ENCODE results near the gene PCDH15. TPM values are rescaled to one million over a fixed set of nuclear protein-coding genes. Genes with fewer than 3 reads are reported as not detected.

PCDH15 gene
- total RNA-seq, 1 experiment from 2014 or later: not detected

DNA sequence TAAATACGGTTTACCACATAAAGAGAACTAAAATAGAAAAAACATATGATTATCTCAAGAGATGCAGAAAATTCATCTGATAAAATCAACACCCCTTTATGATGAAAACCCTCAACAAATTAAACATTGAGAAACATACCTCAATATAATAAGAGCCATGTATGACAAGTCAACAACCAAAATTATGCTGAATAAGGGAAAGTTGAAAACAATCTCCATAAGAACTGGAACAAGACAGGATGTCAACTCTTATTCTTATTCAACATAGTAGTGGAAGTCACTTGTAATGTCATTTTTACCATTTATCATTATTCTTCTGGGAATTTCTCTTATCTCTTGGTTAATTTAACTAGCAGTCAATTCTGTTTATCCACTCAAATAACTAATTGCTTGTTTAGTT, 79.0 kb downstream of the PCDH15 start:
- DNase-seq (ENCODE audit: low spot score): no peak
- in situ Hi-C loops (cut with HindIII; ENCODE audit: low sequenced_read_pairs): no loop called here

DNA sequence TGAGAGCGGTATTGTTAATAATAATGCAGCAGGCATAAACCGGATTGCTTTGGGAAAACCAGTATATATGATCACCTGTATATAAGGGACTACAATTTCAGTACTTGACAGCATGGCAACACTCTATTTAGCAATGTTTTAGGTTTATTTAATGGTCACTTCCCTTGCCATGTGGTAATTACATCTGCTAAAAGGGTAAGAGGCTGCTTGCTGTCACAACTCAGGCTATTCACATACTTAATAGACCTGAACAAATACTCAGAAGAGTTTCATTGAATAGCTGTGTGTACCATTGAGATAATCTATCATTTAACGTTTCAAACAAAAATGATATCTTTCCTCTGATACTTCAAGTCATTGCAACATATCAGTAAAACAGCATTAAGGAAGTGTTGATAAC, 90.1 kb downstream of the PCDH15 start:
- in situ Hi-C loops (cut with HindIII; ENCODE audit: low sequenced_read_pairs): no loop called here
- DNase-seq (ENCODE audit: low spot score): no peak

DNA sequence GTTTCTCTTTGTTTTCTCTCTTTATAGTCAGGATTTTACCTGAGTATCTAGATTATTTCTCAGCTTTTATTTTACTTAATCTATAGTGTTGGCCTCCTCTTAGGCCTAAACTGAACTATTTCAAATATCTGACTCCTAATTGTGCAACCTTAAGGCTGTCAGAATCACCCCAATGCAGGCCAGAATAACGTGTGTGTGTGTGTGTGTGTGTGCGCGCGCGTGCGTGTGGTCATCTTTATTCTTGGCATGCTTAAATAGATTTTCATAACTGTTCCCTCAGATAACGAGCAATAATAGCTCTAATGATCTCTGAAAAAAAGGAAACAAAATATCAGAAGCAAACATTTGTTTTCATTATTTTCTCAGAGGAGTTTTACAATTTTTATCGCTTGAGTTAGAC, 92.4 kb downstream of the PCDH15 start:
- no peak for DNase-seq (ENCODE audit: low spot score)
- in situ Hi-C loops (cut with HindIII; ENCODE audit: low sequenced_read_pairs): no loop called here

DNA sequence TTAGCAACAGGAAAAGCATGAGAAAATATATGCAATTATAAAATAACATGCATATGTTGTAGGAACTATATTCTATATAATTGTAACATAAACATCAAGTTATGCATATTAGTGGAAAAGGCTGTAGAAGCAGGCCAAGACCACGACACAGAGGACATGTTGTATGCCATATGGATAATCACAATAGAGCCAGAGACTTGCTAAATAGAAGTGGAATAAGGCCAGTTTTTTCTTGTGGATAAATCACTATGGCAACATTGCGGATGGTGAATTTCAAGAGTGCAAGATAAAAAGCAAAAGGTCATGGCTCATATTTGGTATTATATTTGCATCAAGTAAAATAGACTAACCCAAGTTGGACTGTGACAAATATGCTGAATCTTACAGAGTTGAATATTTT, 93.0 kb downstream of the PCDH15 start:
- in situ Hi-C loops (cut with HindIII; ENCODE audit: low sequenced_read_pairs): no loop called here
- DNase-seq (ENCODE audit: low spot score): no peak

DNA sequence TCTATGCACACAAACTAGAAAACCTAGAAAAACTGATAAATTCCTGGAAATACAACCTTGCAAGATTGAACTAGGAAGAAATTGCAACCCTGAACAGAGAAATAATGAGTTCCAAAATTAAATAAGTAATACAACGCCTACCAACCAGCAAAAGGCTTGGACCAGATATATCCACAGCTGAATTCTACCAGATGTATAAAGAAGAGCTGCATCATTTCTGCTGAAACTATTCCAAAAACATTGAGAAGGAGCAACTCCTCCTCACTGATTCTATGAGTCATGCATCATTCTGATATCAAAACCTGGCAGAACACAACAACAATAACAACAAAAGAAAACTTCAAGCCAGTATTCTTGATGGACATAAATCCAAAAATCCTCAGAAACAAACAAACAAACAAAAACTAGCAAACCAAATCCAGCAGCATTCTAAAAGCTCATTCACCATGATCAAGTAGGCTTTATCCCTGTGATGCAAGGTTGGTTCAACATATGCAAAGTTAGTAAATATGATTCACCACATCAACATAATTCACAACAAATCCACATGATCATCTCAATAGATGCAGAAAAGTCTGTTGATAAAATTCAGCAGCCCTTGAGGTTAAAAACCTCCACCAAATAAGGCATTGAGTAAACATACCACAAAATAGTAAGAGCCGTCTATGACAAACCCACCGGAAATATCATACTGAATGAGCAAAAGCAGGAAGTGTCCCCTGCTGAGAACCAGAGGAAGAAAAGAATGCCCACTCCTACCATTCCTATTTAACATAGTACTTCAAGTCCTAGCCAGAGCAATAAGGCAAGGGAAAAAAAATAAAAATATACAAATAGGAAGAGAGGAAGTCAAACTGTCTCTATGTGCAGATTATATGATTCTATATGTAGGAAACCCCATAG, 98.2 kb downstream of the PCDH15 start:
- in situ Hi-C loops (cut with HindIII; ENCODE audit: low sequenced_read_pairs): no loop called here
- DNase-seq (ENCODE audit: low spot score): no peak

DNA sequence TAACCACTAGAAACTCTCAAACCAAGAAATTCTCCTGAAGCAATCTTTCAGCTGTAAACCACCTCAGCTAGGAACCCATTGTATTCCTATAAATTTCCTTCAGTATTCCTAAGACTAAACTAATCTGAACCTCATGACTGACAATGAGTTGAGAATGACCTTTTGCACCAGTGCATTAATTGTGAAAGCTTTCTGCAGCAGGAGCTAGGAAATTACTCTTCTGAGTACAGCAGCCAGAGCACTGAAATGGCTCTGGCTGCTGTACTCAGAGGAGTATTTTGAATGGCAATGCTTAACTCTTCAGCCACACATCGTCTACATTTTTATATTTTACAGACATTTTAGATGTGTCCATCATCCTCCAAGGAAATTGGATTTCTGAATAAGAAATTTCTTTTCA, 109.7 kb downstream of the PCDH15 start:
- DNase-seq (ENCODE audit: low spot score): no peak
- in situ Hi-C loops (cut with HindIII; ENCODE audit: low sequenced_read_pairs): no loop called here

DNA sequence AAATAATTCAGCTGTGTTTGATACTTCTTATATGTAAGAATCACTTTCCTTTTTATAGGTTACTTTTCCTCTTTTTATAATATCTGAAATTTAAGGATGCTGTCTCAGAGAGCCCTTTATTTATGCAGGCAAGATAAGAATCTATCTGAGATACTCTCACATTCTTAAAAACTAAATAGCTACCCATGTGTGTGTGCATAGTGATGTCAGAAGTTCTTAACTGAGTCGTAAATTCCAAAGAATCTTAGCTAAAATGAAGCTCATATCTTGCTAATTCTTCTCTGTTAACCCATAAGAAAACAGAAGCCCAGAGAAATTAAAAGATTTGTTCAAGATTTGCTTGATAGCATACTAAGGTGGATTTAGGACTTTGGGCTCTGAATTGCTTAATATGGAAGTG, 118.5 kb downstream of the PCDH15 start:
- DNase-seq (ENCODE audit: low spot score): no peak
- in situ Hi-C loops (cut with HindIII; ENCODE audit: low sequenced_read_pairs): no loop called here

DNA sequence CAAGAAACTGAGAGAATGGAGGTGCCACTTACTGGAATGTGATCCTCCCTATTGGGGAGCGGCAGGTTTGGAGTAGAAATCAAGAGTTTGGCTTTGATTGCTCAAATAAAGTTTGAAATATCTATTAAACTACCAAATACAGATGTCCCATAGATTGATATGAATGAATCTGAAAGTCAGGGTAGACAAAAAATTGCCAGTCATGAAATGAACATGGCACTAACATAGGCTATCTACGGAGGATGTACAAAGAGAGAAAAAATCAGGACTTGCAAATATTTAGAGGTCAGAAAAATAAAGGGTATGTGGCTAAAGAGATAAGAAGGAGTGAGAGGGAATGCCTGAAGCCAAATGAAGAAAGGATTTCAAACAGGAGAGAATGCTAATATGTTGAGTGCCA, 119.9 kb downstream of the PCDH15 start:
- in situ Hi-C loops (cut with HindIII; ENCODE audit: low sequenced_read_pairs): no loop called here
- DNase-seq (ENCODE audit: low spot score): no peak

DNA sequence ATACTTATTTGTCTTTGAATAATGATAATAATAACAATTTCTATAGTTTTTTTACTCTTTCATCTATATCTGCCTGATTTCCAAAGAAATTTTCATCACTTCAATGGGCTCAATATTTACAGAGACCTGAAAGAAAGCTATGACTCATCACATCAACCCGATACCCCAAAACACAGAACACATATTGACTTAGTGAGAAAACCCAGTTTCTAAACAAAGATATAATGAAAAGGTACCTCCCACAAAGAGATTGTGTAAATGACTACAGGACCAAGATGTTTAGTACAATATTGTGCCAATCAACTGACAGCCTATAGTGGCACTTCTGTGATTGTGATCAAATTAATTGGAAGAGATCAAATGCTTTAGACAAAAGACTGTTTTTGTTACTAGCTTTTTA, 133.9 kb downstream of the PCDH15 start:
- no peak for DNase-seq (ENCODE audit: low spot score)
- in situ Hi-C loops (cut with HindIII; ENCODE audit: low sequenced_read_pairs): no loop called here

DNA sequence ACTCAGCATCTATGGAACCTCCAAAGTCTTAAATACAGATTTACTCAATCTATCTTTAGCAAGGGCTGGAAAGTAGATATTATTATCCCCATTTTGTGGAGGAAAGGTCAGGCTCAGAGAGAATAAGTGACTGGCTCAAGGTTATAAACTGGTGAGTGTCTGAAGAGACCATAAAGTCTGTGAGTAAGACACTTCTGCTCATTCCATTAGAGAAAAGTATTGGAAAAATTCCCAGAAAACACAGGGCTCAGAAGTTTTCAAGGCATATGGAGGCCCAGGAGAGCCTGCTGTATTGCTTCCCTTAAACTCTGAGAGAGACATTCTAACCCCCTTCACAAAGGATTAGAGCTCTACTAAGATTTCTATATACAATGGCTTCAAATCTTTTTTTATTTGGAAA, 134.8 kb downstream of the PCDH15 start:
- no peak for DNase-seq (ENCODE audit: low spot score)

DNA sequence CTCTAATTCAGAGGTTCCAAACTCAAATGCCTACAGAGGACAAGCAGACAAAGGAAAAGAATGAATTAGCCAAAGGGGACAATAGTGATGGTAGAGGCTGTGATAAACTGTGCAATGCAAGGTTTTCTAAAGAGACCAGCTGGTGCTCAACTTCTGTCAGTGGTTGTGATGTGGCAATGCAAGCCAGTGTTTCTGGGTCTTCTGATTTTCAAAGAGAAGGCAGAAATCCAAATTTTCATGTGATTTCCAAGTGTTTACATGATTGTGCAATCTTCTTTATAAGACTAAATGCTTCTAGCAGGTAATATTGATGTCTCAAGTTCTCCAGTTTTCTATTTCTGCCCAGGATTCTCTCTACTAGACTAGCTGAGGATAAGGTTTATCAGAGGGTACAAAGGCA, 135.9 kb downstream of the PCDH15 start:
- DNase-seq (ENCODE audit: low spot score): no peak
- in situ Hi-C loops (cut with HindIII; ENCODE audit: low sequenced_read_pairs): no loop called here

More for the DNA sequence above, 134.8 kb downstream of the PCDH15 start:
- in situ Hi-C loops (cut with HindIII; ENCODE audit: low sequenced_read_pairs): no loop called here

DNA sequence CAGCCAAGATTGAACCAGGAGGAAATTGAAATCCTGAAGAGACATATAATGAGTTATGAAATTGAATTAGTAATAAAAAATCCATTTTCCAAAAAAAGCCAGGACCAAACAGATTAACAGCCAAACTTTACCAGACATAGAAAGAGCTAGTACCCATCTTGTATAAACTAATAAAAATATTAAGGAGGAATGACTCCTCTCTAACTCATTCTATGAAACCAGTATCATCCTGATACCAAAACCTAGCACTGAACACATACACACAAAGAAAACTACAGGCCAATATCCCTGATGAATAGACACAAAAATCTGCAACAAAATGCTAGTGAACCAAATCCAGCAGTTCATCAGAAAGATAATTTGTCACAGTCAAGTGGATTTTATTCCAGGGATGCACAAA, 140.6 kb downstream of the PCDH15 start:
- no peak for DNase-seq (ENCODE audit: low spot score)
- in situ Hi-C loops (cut with HindIII; ENCODE audit: low sequenced_read_pairs): no loop called here

DNA sequence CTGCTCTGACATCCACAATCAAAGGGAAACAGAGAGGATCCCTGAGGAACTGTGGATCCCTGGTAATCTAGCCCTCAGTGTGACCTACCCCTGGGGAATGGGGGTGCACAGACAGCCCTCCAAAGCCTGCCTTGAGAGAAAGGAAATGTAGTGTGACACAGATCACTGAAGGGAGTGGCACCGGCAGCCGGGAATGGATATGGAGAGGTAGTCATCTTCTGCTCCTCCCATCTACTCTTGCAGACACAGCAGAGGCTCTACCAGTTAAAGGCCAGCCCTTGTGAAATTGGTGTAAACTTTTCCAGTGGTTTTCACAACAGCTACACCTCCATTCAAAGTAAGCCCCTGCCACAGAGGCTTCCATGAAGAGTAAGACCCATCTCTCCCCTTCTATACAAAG, 144.4 kb downstream of the PCDH15 start:
- DNase-seq (ENCODE audit: low spot score): no peak
- in situ Hi-C loops (cut with HindIII; ENCODE audit: low sequenced_read_pairs): no loop called here

DNA sequence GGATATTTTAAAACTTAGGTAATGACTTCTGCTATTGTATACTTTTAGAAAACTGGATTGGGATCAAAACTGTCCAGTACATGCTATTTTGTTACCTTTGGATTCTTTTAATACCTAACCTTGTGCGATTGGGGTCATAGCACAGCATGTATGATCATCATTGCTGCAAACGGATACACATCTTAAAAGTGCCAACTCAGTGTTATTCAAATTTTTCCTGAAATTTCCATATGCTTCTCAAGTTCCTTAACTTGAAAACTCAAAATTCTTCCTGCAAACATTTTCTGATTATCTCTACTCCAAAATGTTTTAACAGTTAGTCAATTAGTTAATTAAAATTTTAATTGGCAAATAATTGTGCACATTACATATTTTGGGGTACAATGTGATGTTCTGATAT, 147.5 kb downstream of the PCDH15 start:
- in situ Hi-C loops (cut with HindIII; ENCODE audit: low sequenced_read_pairs): no loop called here

DNA sequence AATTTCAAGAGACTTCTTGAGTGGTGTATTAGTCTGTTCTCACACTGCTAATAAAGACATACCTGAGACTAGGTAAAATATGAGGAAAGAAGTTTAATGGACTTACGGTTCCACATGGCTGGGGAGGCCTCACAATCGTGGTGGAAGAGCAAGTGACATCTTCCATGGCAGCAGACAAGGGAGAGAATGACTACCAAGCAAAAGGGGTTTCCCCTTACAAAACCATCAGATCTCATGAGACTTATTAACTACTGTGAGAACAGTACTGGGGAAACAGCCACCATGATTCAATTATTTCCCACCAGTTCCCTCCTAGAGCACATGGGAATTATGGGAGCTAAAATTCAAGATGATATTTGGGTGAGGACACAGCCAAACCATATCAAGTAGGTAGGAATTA, 150.5 kb downstream of the PCDH15 start:
- in situ Hi-C loops (cut with HindIII; ENCODE audit: low sequenced_read_pairs): no loop called here
- DNase-seq (ENCODE audit: low spot score): no peak

More for the DNA sequence above, 147.5 kb downstream of the PCDH15 start:
- no peak for DNase-seq (ENCODE audit: low spot score)

DNA sequence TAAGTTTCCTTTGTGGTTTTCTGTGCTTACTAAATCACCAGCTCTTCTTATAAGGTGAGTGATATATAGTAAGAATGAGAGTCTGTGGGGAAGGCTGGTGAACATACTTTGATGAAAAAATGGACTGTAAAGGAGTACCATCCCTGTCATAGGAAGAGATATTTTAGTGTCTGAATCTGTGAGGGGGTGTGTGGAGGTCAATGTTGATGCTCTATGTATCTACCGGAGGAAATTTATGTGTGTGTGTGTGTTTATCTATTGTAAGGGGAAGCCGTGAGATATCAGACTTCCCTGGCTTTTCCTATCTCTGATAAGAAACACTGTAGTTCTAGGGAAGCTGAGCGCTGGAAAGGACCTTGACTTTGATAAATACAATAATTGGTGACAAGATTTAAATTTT, 179.0 kb downstream of the PCDH15 start:
- DNase-seq (ENCODE audit: low spot score): no peak
- in situ Hi-C loops (cut with HindIII; ENCODE audit: low sequenced_read_pairs): no loop called here

DNA sequence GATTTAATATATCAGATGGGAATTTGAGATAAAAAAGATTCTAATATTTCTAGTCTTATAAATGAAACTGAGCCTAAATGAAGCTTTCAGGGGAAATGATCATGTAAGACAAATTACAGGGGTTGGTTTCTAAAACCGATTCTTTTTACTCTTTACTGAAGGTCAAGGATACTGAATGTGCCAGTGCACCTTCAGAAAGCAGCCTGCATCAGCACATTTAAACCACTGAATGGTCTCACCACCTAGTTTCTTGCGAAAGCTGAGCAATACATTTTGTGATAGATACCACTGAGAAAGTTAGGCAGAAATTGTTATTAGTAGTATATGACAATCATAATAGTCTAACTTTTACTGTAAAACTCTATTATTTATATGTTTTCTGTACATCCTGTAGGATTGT, 180.7 kb downstream of the PCDH15 start:
- DNase-seq (ENCODE audit: low spot score): no peak

DNA sequence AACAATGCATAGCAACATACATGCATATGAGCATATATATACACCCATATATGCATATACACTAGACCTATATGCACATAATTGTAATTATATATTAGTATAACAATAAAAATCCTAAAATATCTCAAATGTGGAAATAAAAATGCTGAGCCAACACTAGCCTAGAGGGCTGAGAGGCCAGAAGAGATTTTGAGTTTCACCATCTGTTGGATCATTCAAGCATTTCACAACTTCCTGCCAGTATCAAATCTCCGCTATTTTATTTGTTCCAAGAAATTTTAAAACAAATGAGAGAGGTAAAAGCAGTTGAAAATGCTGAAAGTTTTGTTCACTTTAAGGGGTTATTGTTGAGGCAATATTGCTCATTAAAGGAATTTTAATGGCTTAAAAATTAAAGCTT, 187.0 kb downstream of the PCDH15 start:
- DNase-seq (ENCODE audit: low spot score): no peak
- in situ Hi-C loops (cut with HindIII; ENCODE audit: low sequenced_read_pairs): no loop called here

More for the DNA sequence above, 180.7 kb downstream of the PCDH15 start:
- in situ Hi-C loops (cut with HindIII; ENCODE audit: low sequenced_read_pairs): no loop called here

DNA sequence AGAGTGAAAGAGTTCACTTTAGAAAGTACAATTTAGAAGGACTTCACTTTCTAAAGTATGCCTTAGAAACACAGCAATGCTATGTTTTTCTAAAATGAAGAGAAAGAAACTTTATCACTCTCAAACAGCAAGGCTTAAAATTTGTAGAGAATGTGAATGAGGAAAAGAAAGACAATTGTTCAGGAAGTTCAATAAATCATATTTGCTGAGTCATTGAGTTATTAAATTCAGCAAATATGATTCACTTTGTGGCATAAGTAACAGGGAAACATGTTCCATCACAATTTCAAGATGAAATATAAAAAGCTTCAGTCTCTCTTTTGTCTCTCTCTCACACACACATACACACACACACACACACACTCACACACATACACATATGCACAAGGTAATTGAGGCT, 187.9 kb downstream of the PCDH15 start:
- in situ Hi-C loops (cut with HindIII; ENCODE audit: low sequenced_read_pairs): no loop called here
- no peak for DNase-seq (ENCODE audit: low spot score)

DNA sequence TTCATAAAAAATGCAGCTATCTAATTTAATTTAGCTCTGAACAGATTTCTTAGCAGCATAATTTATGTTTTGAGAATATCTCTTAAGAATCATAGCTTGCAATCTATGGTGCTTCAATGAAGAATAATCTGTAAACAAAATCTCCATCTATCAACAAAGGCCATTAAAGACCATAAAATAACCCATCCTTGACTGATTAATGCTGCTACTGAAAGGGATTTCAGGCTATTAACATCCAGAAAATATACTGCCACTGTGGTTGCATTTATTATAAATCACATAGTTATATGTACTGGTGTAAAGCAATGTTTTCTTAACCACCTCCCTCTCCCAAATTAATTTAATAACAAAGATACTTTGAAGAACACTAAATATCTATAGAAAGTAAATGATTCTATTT, 191.6 kb downstream of the PCDH15 start:
- in situ Hi-C loops (cut with HindIII; ENCODE audit: low sequenced_read_pairs): no loop called here
- DNase-seq (ENCODE audit: low spot score): no peak

DNA sequence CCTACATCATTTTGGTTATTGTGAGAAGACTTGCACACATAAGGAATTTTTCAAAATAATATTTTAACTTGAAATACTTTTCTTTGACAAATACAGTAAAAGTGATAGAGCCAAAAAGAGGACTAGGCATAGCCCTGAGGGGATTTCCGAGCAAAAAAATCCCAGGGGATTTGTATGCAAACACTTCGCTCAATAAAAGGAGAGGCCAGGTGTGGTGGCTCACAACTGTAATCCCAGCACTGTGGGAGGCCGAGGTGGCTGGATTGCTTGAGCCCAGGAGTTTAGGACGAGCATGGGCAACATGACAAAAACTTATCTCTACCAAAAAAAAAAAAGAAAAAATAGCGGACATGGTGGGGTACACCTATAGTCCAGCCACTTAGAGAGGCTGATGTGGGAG, 193.0 kb downstream of the PCDH15 start:
- in situ Hi-C loops (cut with HindIII; ENCODE audit: low sequenced_read_pairs): no loop called here
- DNase-seq (ENCODE audit: low spot score): no peak

Data from G401 (cell line).